Upper lobe of right lung (tissue), 1 donor: Measurements from ENCODE around the gene FNDC1. TPM values are rescaled to one million over a fixed set of nuclear protein-coding genes. Genes with fewer than 3 reads are reported as not detected.
"Not testable (repeated sequence)": the region's sequence is repeated elsewhere in the genome, so short reads cannot be mapped to it uniquely, and the experiment has no call there.

ENCODE experiments used
- ATAC-seq: fragments of 200-7000 bp; cut with Tn5 transposase; one replicate; pipeline ENCODE4 v1.9.1; 2020; ENCODE audit warnings: mild to moderate bottlenecking, moderate library complexity
- DNase-seq: peaks from one replicate; pipeline ENCODE4 v3.0.0-alpha.2; 2020
- H3K27ac ChIP-seq: fragments of 200-600 bp; one replicate; pipeline ENCODE4 v1.8.0; 2022
- H3K27me3 ChIP-seq: fragments of 200-600 bp; one replicate; pipeline ENCODE4 v1.8.0; 2022; ENCODE audit warnings: mild to moderate bottlenecking
- H3K36me3 ChIP-seq: fragments of 200-600 bp; one replicate; pipeline ENCODE4 v1.8.0; 2022
- H3K4me1 ChIP-seq: fragments of 200-600 bp; one replicate; pipeline ENCODE4 v1.8.0; 2022
- H3K4me3 ChIP-seq: fragments of 200-600 bp; one replicate; pipeline ENCODE4 v1.8.0; 2022; ENCODE audit warnings: mild to moderate bottlenecking
- H3K9me3 ChIP-seq: fragments of 200-600 bp; one replicate; pipeline ENCODE4 v1.8.0; 2022
- intact Hi-C: fragments of 100-400 bp; cut with DNase I; formaldehyde crosslinking; loops from one replicate; pipeline ENCODE4 v1.11.0; 2022
- long read RNA-seq: library from polyadenylated mRNA; unstranded; transcript quantifications from one replicate; pipeline ENCODE4 v2.0.0, GENCODE V29; 2021
- total RNA-seq: library from RNA; stranded (reverse); fragmentation: NEBNext Ultra II Directional; extraction: Animal tissue kit (Norgen Biotek cat#: 25700); gene quantifications from one replicate; pipeline ENCODE4 v1.2.1, GENCODE V29; 2021
- TF ChIP-seq, protein P1 (sequence below): fragments of 200-600 bp; IDR thresholded peaks from one replicate; pipeline ENCODE4 v1.8.0; 2022; ENCODE audit warnings: antibody characterized with exemption
- donor health status: DM: no; HTN: yes; CAD: no; lungs with severe emphysema.

FNDC1 gene
- 1.1 TPM for total RNA-seq
- long read RNA-seq = 0 reads

DNA sequence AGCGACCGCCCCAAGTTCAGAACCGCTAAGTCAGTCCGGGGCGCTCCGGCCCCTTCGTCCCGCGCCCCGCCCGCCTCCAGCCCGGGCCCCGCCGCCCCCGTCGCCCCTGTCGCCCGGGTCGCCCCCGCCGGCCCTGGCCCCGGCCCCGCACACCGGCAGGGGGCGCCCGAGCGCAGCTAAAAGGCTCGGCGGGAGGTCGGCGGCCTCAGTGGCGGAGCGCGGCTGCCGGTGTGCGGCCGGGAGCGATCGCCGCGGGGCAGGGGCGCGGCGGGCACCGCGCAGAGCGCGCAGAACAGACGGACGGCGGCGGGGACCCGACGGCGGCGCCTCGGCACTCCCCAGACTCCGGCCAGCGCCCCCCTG lies at the start of gene FNDC1:
TSS of gene FNDC1 (plus strand) at position 208 of the 363 bp plus-strand sequence. CDS start 197 bp downstream, outside the sequence.
- TF ChIP-seq, protein P1, sequence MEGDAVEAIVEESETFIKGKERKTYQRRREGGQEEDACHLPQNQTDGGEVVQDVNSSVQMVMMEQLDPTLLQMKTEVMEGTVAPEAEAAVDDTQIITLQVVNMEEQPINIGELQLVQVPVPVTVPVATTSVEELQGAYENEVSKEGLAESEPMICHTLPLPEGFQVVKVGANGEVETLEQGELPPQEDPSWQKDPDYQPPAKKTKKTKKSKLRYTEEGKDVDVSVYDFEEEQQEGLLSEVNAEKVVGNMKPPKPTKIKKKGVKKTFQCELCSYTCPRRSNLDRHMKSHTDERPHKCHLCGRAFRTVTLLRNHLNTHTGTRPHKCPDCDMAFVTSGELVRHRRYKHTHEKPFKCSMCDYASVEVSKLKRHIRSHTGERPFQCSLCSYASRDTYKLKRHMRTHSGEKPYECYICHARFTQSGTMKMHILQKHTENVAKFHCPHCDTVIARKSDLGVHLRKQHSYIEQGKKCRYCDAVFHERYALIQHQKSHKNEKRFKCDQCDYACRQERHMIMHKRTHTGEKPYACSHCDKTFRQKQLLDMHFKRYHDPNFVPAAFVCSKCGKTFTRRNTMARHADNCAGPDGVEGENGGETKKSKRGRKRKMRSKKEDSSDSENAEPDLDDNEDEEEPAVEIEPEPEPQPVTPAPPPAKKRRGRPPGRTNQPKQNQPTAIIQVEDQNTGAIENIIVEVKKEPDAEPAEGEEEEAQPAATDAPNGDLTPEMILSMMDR = no peak
- Histone ChIP-seq H3K4me3 (peak within 1 kb of the TSS; percentile 35), H3K36me3 (no peaks in the 10 kb centered on the region), H3K27me3 (peaks cover 51% of the 10 kb centered on the region), H3K4me1 (peaks cover 11% of the 10 kb centered on the region), H3K9me3 (no peaks in the 10 kb centered on the region), H3K27ac (no peak within 1 kb of the TSS)
- DNase-seq = peak; percentile 73
- intact Hi-C loops = no loop called here
- ATAC-seq = peak; percentile 83

DNA sequence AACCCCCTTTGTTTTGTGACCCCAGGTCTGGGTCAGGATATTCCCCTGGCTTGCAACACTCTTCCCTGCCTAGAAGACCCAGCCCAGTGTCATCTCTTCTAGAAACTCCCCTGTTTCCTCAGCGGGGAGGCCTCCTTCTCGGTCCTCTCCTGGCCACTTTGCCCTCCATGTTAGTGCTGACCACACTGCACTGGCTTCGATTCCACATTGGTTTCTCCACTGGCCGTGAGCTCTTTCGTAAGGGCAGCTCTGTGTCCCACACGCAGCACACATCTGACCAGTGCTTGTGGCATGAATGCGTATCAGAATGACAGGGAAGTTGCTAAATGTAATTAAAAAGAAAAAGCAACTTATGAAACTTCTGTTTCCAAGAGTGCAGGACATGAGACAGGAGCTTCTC lies 49.4 kb upstream of the FNDC1 start:
- no peak for DNase-seq
- Histone ChIP-seq H3K27me3 (no peaks in the 10 kb centered on the region), H3K27ac (peak overlapping the region; percentile 66), H3K9me3 (no peaks in the 10 kb centered on the region), H3K4me1 (peaks cover 9% of the 10 kb centered on the region), H3K4me3 (no peak overlapping the region), H3K36me3 (no peaks in the 10 kb centered on the region)
- intact Hi-C loops = no loop called here
- TF ChIP-seq, protein P1 = no peak
- ATAC-seq = peak; percentile 79

DNA sequence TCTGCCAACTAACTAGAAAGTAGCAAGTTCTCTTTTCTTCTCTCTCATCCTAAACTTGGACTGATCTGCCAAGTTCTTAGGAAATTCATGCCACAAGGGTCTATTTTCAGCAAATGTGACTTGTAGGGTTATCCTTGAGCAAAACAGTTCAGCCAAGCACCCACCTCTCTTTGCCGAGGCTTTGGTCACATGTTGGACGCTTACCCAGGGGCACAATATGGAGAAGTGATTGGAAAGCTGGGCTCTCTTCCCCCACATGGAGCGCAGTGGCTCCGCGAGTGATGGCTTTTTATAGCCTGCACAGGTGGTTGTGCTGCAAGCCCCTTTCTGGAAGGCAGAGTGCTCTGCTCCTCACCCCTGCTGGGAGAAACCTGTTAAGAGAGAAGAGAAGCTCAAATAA lies 47.7 kb upstream of the FNDC1 start:
- H3K27ac ChIP-seq = peak overlapping the region; percentile 66
- TF ChIP-seq, protein P1 = no peak
- no peak for DNase-seq
- no peaks in the 10 kb centered on the region for H3K27me3 ChIP-seq
- no peaks in the 10 kb centered on the region for H3K9me3 ChIP-seq
- H3K36me3 ChIP-seq = no peaks in the 10 kb centered on the region
- H3K4me1 ChIP-seq = peaks cover 6% of the 10 kb centered on the region
- ATAC-seq = peak; percentile 25
- intact Hi-C loops = no loop called here
- H3K4me3 ChIP-seq = no peak overlapping the region

DNA sequence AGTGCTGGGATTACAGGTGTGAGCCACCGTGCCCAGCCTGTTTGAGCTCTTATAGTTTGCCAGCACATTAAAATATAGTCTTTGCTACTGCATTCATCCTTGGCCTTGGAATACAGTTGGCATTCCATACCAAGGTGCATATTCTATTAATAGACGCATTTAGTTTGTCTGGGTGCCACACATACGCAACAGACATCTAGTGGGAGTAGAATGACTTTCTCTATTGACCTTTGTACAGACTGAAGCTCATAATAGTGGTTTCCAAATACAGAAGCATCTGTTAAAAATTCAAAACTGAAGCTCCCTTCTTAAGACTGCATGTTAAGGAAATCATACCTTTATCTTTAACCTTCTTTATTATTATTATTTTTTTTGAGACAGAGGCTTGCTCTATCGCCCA lies 46.7 kb upstream of the FNDC1 start:
- H3K4me3 ChIP-seq = no peak overlapping the region
- H3K27ac ChIP-seq = no peak overlapping the region
- H3K27me3 ChIP-seq = no peaks in the 10 kb centered on the region
- TF ChIP-seq, protein P1 = no peak
- no peaks in the 10 kb centered on the region for H3K9me3 ChIP-seq
- DNase-seq (no peak), ATAC-seq (no peak)
- intact Hi-C loops = no loop called here
- H3K36me3 ChIP-seq = no peaks in the 10 kb centered on the region
- peaks cover 1% of the 10 kb centered on the region for H3K4me1 ChIP-seq

DNA sequence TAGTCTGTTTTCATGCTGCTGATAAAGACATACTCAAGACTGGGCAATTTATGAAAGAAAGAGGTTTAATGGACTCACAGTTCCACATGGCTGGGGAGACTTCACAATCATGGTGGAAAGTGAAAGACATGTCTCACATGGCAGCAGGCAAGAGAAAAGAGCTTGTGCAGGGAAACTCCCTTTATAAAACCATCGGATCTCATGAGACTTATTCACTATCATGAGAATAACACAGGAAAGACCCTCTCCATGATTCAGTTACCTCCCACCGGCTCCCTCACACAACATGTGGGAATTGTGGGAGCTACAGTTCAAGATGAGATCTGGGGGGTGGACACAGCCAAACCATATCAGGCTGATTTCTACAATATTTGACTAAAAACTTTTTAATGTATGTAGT lies 45.4 kb upstream of the FNDC1 start:
- DNase-seq, H3K9me3 ChIP-seq, H3K36me3 ChIP-seq, H3K4me1 ChIP-seq, intact Hi-C loops, H3K4me3 ChIP-seq, ATAC-seq, H3K27me3 ChIP-seq, H3K27ac ChIP-seq: not testable (repeated sequence)

DNA sequence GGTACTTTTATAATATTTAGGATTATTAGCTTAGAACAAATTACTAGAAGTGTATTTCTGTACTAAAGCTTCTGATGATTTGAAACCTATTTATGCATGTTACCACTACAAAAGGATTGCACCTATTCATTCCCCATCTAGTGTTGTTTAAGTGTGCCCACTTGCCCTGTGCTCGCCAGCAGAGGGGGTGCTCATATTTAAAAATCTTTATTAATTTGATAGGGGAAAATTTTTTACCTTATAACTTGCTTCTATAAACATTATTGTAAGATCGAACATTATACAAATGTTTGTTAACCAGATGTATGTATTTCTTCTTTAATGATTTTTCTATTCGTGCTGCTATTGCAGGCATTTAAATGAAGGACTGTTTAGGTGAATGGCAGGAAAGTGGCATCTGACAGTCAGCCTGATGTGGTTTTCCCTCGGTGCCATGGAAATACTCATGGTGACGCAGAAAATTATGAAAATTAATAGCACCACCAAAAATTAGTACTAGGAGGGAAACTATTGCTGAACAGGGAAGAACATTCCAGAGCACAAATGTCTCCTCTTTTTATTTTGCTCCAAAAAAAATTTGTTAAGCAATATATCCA lies 44.1 kb upstream of the FNDC1 start:
- H3K4me3 ChIP-seq = no peak overlapping the region
- no peaks in the 10 kb centered on the region for H3K27me3 ChIP-seq
- H3K4me1 ChIP-seq = no peaks in the 10 kb centered on the region
- intact Hi-C loops = no loop called here
- H3K9me3 ChIP-seq = no peaks in the 10 kb centered on the region
- DNase-seq = no peak
- TF ChIP-seq, protein P1 = peak; percentile 29
- no peaks in the 10 kb centered on the region for H3K36me3 ChIP-seq
- no peak overlapping the region for H3K27ac ChIP-seq
- no peak for ATAC-seq
